Gastrocnemius medialis (tissue), 4 donors: Measurements from ENCODE around the gene F8. TPM values are rescaled to one million over a fixed set of nuclear protein-coding genes. Genes with fewer than 3 reads are reported as not detected.
"Not testable (repeated sequence)": the region's sequence is repeated elsewhere in the genome, so short reads cannot be mapped to it uniquely, and the experiment has no call there.

Experiments used
- ATAC-seq, 2 donors: fragments of 150-250 bp; one replicate each; pipeline ENCODE4 v1.9.1; 2016
- DNase-seq, 2 donors: peaks; one replicate each; pipeline ENCODE4 v3.0.0-alpha.2; 2019
- H3K27ac ChIP-seq, 4 donors: fragments of 200-600 bp; sonication (generic); 1 replicate in 1 of 4; 2 replicates in 3 of 4; pipeline ENCODE4 v1.5.1; 2016 to 2018; ENCODE audit warnings: mild to moderate bottlenecking in 2 of 4, moderate library complexity in 1 of 4
- H3K27me3 ChIP-seq, 3 donors: fragments of 200-600 bp; sonication (generic) in 2 of 3; 1 replicate in 1 of 3; 2 replicates in 2 of 3; pipeline versions ENCODE4 v1.5.1 to v1.6.0; 2016 to 2019; ENCODE audit warnings: mild to moderate bottlenecking in 1 of 3, moderate library complexity in 1 of 3
- H3K36me3 ChIP-seq, 2 donors: fragments of 200-600 bp; sonication (generic) in 1 of 2; one replicate each; pipeline ENCODE4 v1.5.1; 2017 to 2018
- H3K4me1 ChIP-seq, 2 donors: fragments of 200-600 bp; sonication (generic) in 1 of 2; one replicate each; pipeline ENCODE4 v1.5.1; 2016 to 2017; ENCODE audit warnings: mild to moderate bottlenecking in 2 of 2
- H3K4me3 ChIP-seq, 4 donors: fragments of 200-600 bp; sonication (generic) in 3 of 4; 1 replicate in 1 of 4; 2 replicates in 3 of 4; pipeline ENCODE4 v1.5.1; 2016 to 2019; ENCODE audit warnings: mild to moderate bottlenecking in 2 of 4
- H3K9me3 ChIP-seq, 3 donors: fragments of 200-600 bp; sonication (generic) in 2 of 3; 1 replicate in 1 of 3; 2 replicates in 2 of 3; pipeline ENCODE4 v1.5.1; 2016 to 2019
- CTCF ChIP-seq, 5 experiments: fragments of 450-650 bp in 3 of 5; fragments of 200-600 bp in 2 of 5; sonication (generic) in 2 of 5; IDR thresholded peaks in 4 of 5; conservative IDR thresholded peaks in 1 of 5; 1 replicate in 4 of 5; 2 replicates in 1 of 5; pipeline ENCODE4 v1.5.1; 2016 to 2019; ENCODE audit warnings: antibody characterized with exemption in 5 of 5, mild to moderate bottlenecking in 3 of 5, moderate library complexity in 3 of 5
- POLR2A ChIP-seq, 2 donors: fragments of 450-650 bp; IDR thresholded peaks; one replicate each; pipeline ENCODE4 v1.6.1; 2017; ENCODE audit warnings: antibody characterized with exemption in 2 of 2, mild to moderate bottlenecking in 2 of 2, moderate library complexity in 2 of 2
- in situ Hi-C, 4 donors: fragments of 200-750 bp; cut with MboI; loops; one replicate each; pipeline versions ENCODE4 v1.15.0 to v1.8.0; 2017; ENCODE audit warnings: low sequenced_read_pairs in 4 of 4
- intact Hi-C: fragments of 100-400 bp; cut with DNase I; formaldehyde crosslinking; loops from one replicate; pipeline ENCODE4 v1.15.1; 2023; ENCODE audit warnings: low total_unique reads
- total RNA-seq, 4 donors: library from RNA; depleted of rRNA; stranded (reverse); fragments of >200 nt; gene quantifications; one replicate each; pipeline versions ENCODE4 v1.1.0 to v1.2.3, GENCODE V29; 2016

F8 gene
- total RNA-seq, 4 donors from 2014 or later: 23.3 to 33.7 (median 28.2) TPM

- H3K4me3 ChIP-seq: no peak overlapping the region
- H3K27ac ChIP-seq: no peak overlapping the region
- ATAC-seq (no peak), DNase-seq (no peak)
- H3K36me3 ChIP-seq: no peaks in the 10 kb centered on the region
- no peaks in the 10 kb centered on the region for H3K9me3 ChIP-seq
- in situ Hi-C loops (loop anchor here (5.0 to 25.0 kb wide), 4 partner anchors 75 to 108 kb away; no protein-coding TSS in a partner anchor), intact Hi-C loops (loop anchor here (5.0 to 10.0 kb wide), 3 partner anchors 48 to 235 kb away; partner anchors contain the start of genes BRCC3, CMC4, FUNDC2 and MTCP1)
- no peak for TF ChIP-seq POLR2A (IDR thresholded peaks at IDR 0.05)
- no peak for TF ChIP-seq CTCF (IDR thresholded peaks at IDR 0.05 in 4 of 5, conservative IDR thresholded peaks at IDR 0.05 in 1 of 5)
- no peaks in the 10 kb centered on the region for H3K4me1 ChIP-seq
- no peaks in the 10 kb centered on the region for H3K27me3 ChIP-seq
Observed at GRCh38 chrX:154979629-154980028, 42.9 kb downstream of the F8 start.

GRCh38 chrX:154968353-154968752, 54.2 kb downstream of the F8 start:
- H3K9me3 ChIP-seq: no peaks in the 10 kb centered on the region
- no peaks in the 10 kb centered on the region for H3K36me3 ChIP-seq
- TF ChIP-seq CTCF (IDR thresholded peaks at IDR 0.05 in 4 of 5, conservative IDR thresholded peaks at IDR 0.05 in 1 of 5): no peak
- no peak for TF ChIP-seq POLR2A (IDR thresholded peaks at IDR 0.05)
- no peaks in the 10 kb centered on the region for H3K27me3 ChIP-seq
- in situ Hi-C loops: no loop called here
- DNase-seq: no peak
- H3K4me3 ChIP-seq: no peak overlapping the region
- no peak for ATAC-seq
- intact Hi-C loops: no loop called here
- no peak overlapping the region for H3K27ac ChIP-seq
- no peaks in the 10 kb centered on the region for H3K4me1 ChIP-seq

GRCh38 chrX:154967603-154968002, 54.9 kb downstream of the F8 start:
- no peak for TF ChIP-seq CTCF (IDR thresholded peaks at IDR 0.05 in 4 of 5, conservative IDR thresholded peaks at IDR 0.05 in 1 of 5)
- TF ChIP-seq POLR2A (IDR thresholded peaks at IDR 0.05): no peak
- H3K4me1 ChIP-seq: no peaks in the 10 kb centered on the region
- H3K27ac ChIP-seq: no peak overlapping the region
- H3K36me3 ChIP-seq: no peaks in the 10 kb centered on the region
- no peaks in the 10 kb centered on the region for H3K9me3 ChIP-seq
- H3K27me3 ChIP-seq: no peaks in the 10 kb centered on the region
- in situ Hi-C loops: no loop called here
- H3K4me3 ChIP-seq: no peak overlapping the region
- intact Hi-C loops: no loop called here
- no peak for DNase-seq
- no peak for ATAC-seq

- Histone ChIP-seq H3K36me3 (no peaks in the 10 kb centered on the region), H3K27ac (no peak overlapping the region), H3K9me3 (no peaks in the 10 kb centered on the region), H3K4me3 (no peak overlapping the region), H3K4me1 (no peaks in the 10 kb centered on the region), H3K27me3 (no peaks in the 10 kb centered on the region)
- no peak for TF ChIP-seq CTCF (IDR thresholded peaks at IDR 0.05 in 4 of 5, conservative IDR thresholded peaks at IDR 0.05 in 1 of 5)
- TF ChIP-seq POLR2A (IDR thresholded peaks at IDR 0.05): no peak
- ATAC-seq (no peak), DNase-seq (no peak)
- in situ Hi-C loops (no loop called here), intact Hi-C loops (no loop called here)
Observed at GRCh38 chrX:154961947-154962346, 60.6 kb downstream of the F8 start.

GRCh38 chrX:154955799-154956198, 66.7 kb downstream of the F8 start:
- in situ Hi-C loops: not testable (repeated sequence)

GRCh38 chrX:154939265-154939664, 83.3 kb downstream of the F8 start:
- H3K9me3 ChIP-seq, H3K4me1 ChIP-seq, DNase-seq, H3K4me3 ChIP-seq, intact Hi-C loops, H3K36me3 ChIP-seq, ATAC-seq, H3K27ac ChIP-seq, H3K27me3 ChIP-seq: not testable (repeated sequence)
- in situ Hi-C loops: loop anchor here in 1 of 4 donors (10.0 kb wide), 1 partner anchor 56 kb away; no protein-coding TSS in a partner anchor

More at GRCh38 chrX:154955799-154956198, 66.7 kb downstream of the F8 start:
- H3K9me3 ChIP-seq, intact Hi-C loops, ATAC-seq, DNase-seq, H3K4me3 ChIP-seq, H3K27me3 ChIP-seq, H3K27ac ChIP-seq, H3K4me1 ChIP-seq, H3K36me3 ChIP-seq: not testable (repeated sequence)

GRCh38 chrX:154924771-154925170, 97.8 kb downstream of the F8 start:
- intact Hi-C loops, H3K9me3 ChIP-seq, ATAC-seq, DNase-seq, H3K27ac ChIP-seq, H3K4me1 ChIP-seq, H3K27me3 ChIP-seq, in situ Hi-C loops, H3K4me3 ChIP-seq, H3K36me3 ChIP-seq: not testable (repeated sequence)
